ENCODE data around the gene ASGR2. TPM values are rescaled to one million over a fixed set of nuclear protein-coding genes. Genes with fewer than 3 reads are reported as not detected.

Gene ASGR2
- total and polyA plus RNA-seq, 12 donors, result 0.14 to 1.4 (median 0.61) TPM; not detected in 4

DNA sequence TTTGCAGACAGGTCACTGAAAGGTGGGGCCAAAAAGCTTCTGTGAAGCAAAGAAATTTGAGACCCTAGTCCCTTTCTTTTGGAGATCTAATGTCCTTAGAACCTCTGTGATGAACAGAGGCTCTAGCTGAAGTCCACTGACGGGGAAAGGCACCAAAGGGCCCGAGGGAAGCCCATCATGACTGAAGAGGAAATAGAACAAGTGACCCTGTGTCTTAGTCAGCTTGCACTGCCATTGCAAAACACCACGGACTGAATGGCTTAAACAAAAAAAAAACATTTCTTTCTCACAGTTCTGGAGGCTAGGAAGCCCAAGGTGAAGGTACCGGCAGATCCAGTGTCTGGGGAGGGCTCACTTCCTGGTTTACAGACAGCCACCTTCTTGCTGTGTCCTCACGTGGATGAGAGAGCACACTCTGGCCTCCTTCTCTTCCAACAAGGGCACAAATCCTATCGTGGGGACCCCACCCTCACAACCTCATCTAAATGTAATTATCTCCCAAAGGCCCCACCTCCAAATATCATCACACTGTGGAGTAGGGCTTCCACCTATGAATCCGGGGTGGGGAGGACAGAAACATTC is 24.3 kb upstream of the ASGR2 start:
- Histone ChIP-seq H3K27ac (no peak overlapping the region), H3K27me3 (peaks cover 8% of the 10 kb centered on the region), H3K9me3 (replicated peaks in 1 of 3) (no peaks in the 10 kb centered on the region), H3K36me3 (replicated peaks in 1 of 2) (no peaks in the 10 kb centered on the region), H3K4me1 (replicated peaks in 1 of 2) (peaks cover 0 to 15% of the 10 kb centered on the region in 2 donors), H3K4me3 (no peak overlapping the region)
- DNase-seq, result peak in 1 of 7 donors; percentile 19
- intact Hi-C loops (cut with DNase I), result loop anchor here in 1 of 2 donors (5.0 kb wide), 1 partner anchor 87 kb away; no protein-coding TSS in a partner anchor
- 54 to 62% (median 55%) methylated on average over 7 of the region's 7 CpGs for WGBS, 4 donors
- TF ChIP-seq, protein P1, sequence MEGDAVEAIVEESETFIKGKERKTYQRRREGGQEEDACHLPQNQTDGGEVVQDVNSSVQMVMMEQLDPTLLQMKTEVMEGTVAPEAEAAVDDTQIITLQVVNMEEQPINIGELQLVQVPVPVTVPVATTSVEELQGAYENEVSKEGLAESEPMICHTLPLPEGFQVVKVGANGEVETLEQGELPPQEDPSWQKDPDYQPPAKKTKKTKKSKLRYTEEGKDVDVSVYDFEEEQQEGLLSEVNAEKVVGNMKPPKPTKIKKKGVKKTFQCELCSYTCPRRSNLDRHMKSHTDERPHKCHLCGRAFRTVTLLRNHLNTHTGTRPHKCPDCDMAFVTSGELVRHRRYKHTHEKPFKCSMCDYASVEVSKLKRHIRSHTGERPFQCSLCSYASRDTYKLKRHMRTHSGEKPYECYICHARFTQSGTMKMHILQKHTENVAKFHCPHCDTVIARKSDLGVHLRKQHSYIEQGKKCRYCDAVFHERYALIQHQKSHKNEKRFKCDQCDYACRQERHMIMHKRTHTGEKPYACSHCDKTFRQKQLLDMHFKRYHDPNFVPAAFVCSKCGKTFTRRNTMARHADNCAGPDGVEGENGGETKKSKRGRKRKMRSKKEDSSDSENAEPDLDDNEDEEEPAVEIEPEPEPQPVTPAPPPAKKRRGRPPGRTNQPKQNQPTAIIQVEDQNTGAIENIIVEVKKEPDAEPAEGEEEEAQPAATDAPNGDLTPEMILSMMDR (IDR thresholded peaks at IDR 0.05), result no peak

DNA sequence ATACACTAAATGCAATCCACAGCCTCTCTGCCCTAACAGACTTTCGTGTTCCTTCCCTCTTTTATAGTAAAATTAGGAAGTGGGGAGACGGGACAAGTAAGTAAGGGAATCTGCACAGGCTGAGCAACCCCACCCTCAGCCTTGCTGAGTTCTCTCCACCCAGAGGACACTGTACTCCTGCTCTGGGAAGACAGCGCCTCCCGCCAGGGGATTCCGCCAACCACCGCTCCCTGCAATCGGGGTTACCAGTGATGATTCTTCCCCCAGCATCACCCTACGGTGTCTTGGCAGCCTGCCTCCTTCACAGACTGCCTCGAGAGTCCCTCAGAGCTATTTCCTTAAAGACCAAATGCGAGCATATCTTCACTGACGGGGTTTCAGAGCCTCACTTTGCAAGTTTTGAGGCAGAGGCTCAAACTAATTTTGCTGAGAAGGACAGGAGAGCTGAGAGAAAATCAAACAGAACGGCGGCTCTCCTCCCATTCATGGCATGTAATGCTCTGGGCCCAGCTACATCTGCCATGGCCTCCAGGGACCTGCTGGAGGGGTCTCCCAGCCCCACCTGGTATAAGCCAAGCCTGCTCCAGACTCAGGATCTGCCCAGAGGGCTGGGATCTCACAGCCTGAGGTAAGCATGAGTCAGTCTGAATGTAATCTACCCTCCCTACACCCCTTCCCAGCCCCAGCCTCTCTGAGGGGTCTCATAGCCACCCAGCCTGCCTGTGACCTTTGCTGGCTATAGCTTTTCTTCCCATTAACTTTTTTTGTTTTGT is 22.7 kb upstream of the ASGR2 start:
- WGBS, 4 donors, result 19 to 42% (median 39%) methylated on average over 11 to 13 of the region's 13 CpGs
- peak in 5 of 7 donors; percentile 17 to 44 (median 32) for DNase-seq
- peaks cover 8% of the 10 kb centered on the region for H3K27me3 ChIP-seq
- H3K4me1 ChIP-seq (replicated peaks in 1 of 2), result peaks cover 0 to 15% of the 10 kb centered on the region in 2 donors
- no peak overlapping the region for H3K27ac ChIP-seq
- no peaks in the 10 kb centered on the region for H3K36me3 ChIP-seq (replicated peaks in 1 of 2)
- TF ChIP-seq POLR2A (IDR thresholded peaks at IDR 0.05), result no peak
- TF ChIP-seq, protein P1 (IDR thresholded peaks at IDR 0.05), result no peak
- intact Hi-C loops (cut with DNase I), result loop anchor here (2.0 to 5.0 kb wide), 2 partner anchors 85 kb away; no protein-coding TSS in a partner anchor
- H3K9me3 ChIP-seq (replicated peaks in 1 of 3), result no peaks in the 10 kb centered on the region
- no peak overlapping the region for H3K4me3 ChIP-seq

DNA sequence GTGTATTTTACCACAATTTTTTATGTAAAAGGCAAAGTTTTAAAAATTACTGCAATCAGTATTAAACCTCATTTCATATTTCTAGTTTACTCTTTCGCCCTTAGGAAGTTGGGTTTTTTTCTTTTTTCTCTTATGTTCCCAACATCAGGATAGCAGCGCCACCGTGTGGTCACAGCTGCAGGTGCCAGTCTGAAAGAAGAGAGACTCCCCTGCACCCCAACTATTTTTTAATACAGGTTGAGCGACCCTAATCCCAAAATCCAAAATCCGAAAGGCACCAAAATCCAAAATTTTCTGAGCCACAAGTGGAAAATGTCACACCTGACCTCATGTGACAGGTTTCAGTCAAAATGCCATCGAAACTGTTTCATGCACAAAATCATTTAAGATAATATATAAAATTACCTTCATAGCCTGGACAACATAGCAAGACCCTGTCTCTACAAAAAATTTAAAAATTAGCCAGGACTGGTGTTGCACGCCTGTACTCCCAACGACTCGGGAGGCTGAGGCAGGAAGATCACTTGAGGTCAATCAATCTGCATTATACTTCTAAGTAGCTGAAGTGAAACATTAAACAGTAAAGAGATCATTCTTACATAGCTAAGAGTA is 21.8 kb upstream of the ASGR2 start:
- Histone ChIP-seq H3K4me1 (replicated peaks in 1 of 2) (peaks cover 0 to 15% of the 10 kb centered on the region in 2 donors), H3K4me3 (peak overlapping the region in 1 of 4 donors; percentile 21), H3K27ac (no peak overlapping the region), H3K9me3 (replicated peaks in 1 of 3) (no peaks in the 10 kb centered on the region), H3K27me3 (peaks cover 8% of the 10 kb centered on the region), H3K36me3 (replicated peaks in 1 of 2) (no peaks in the 10 kb centered on the region)
- peak; percentile 69 to 88 (median 76) for DNase-seq
- no peak for TF ChIP-seq POLR2A (IDR thresholded peaks at IDR 0.05)
- TF ChIP-seq, protein P1 (IDR thresholded peaks at IDR 0.05), result peak; percentile 82 to 95 (median 90)
- WGBS, 4 donors, result 19 to 24% (median 20%) methylated on average over 9 of the region's 9 CpGs
- intact Hi-C loops (cut with DNase I), result loop anchor here (2.0 to 5.0 kb wide), 2 partner anchors 84 kb away; no protein-coding TSS in a partner anchor

DNA sequence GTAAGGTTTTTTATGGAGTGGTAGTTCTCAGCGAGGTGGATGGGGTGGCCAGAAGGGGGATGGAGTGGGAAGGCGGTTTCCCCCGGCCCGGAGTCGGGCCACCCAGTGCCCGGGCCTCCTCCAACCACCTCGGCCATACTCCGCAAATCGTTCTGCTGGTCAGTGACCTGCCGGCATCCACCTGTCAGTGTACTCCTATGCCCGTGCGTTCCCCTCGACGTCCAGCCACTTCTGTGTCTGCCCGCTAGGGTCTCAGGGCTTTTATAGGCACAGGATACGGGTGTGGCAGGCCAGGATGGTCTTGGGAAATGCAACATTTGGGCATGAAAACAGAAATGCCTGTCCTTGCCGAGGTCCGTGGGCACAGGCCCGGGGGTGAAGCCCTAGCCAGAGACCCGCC is 19.3 kb upstream of the ASGR2 start:
- no peaks in the 10 kb centered on the region for H3K9me3 ChIP-seq (replicated peaks in 1 of 3)
- no peak for DNase-seq
- intact Hi-C loops (cut with DNase I), result no loop called here
- 55 to 83% (median 78%) methylated on average over 12 to 20 of the region's 20 CpGs for WGBS, 4 donors
- H3K36me3 ChIP-seq (replicated peaks in 1 of 2), result no peaks in the 10 kb centered on the region
- H3K27ac ChIP-seq, result no peak overlapping the region
- H3K4me3 ChIP-seq, result no peak overlapping the region
- peaks cover 8% of the 10 kb centered on the region for H3K27me3 ChIP-seq
- H3K4me1 ChIP-seq (replicated peaks in 1 of 2), result peaks cover 0 to 15% of the 10 kb centered on the region in 2 donors
- TF ChIP-seq, protein P1 (IDR thresholded peaks at IDR 0.05), result no peak
- TF ChIP-seq POLR2A (IDR thresholded peaks at IDR 0.05), result no peak

Data from adrenal gland (tissue), 12 donors.